HG03103 (cell line): ENCODE results near the gene POLR3B.
A peak's percentile ranks its signal among the peaks of the same experiment; 100 is the strongest.
"Not testable (repeated sequence)": the region's sequence is repeated elsewhere in the genome, so short reads cannot be mapped to it uniquely, and the experiment has no call there.

Source experiments
- ATAC-seq: cut with Tn5 transposase; IDR thresholded peaks from one replicate; pipeline ENCODE4 v1.9.1; 2021; ENCODE audit warnings: low read depth; ENCODE audit not compliant: unreplicated experiment

The POLR3B gene

GRCh38 chr12:106357549-106358395 lies at the start of gene POLR3B:
TSS of gene POLR3B (plus strand) at chr12:106357748. CDS start at chr12:106357880, 132 bp downstream.
- ATAC-seq, result peak; percentile 90

- ATAC-seq, result no peak
Measured at GRCh38 chr12:106308121-106308520, 49.4 kb upstream of the POLR3B start.

DNA sequence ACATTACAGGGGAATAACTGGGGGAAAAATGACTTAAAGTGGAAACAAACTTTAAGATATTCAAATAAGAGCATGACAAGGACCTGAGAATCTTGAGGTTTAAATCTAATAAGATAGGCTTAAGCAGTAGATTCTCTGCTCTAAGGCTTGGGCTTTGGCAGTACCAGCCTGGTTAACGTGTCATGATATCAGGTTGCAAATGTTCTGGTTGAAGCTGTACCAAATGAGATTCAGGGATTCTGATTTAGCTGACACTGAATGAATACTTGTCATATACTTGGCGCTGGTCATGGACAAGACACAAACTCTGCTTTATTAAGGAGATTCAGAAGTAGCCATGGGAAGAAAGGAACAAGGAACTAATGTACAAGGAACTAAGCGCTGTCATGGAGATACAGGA lies 48.9 kb upstream of the POLR3B start:
- ATAC-seq, result no peak

- no peak for ATAC-seq
Measured at GRCh38 chr12:106309671-106310505, 47.7 kb upstream of the POLR3B start.

- no peak for ATAC-seq
Measured at GRCh38 chr12:106310687-106311086, 46.9 kb upstream of the POLR3B start.

DNA sequence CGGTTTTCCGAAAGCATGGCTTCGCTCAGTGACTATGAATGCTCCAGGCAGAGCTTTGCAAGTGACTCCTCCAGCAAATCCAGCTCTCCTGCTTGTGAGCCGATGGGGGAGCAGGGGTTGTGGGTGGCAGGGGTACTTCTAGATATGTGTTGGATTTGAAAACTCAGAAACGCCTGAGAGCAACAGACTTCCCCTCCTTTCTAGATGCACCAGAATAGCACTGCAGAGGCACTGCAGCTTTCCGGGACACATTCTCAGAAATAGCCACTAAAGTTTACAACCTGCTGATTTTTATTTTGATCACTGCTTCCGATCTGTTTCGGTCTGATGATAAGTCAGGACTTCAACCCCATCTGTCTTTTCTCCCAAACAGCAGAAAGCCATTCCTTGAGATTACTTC lies 46.4 kb upstream of the POLR3B start:
- ATAC-seq, result no peak

- ATAC-seq, result not testable (repeated sequence)
Measured at GRCh38 chr12:106313413-106313812, 44.1 kb upstream of the POLR3B start.

DNA sequence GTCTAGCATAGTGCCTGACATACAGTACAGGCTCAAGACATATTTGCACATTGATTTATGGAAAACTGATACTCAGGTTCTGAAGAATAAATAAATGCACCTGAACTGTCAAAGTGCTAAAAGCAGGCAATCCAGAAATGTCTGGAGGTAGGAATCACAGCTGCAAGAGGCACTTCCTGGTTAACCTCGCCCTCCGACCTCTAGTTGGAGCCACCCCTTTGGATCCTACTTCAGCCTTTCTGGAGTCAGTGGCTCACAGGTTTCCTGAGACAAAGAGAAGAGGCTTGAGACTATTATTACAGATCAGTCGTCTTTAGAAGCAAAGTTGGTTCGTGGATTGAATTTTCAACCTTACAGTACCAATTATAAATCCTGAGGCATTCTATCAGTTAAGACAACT lies 42.0 kb upstream of the POLR3B start:
- ATAC-seq, result no peak

- no peak for ATAC-seq
Measured at GRCh38 chr12:106317406-106318082, 40.0 kb upstream of the POLR3B start.

- ATAC-seq, result no peak
Measured at GRCh38 chr12:106321139-106321850, 36.3 kb upstream of the POLR3B start.

- ATAC-seq, result no peak
Measured at GRCh38 chr12:106323537-106323936, 34.0 kb upstream of the POLR3B start.

- ATAC-seq, result no peak
Measured at GRCh38 chr12:106327309-106327869, 30.2 kb upstream of the POLR3B start.

- no peak for ATAC-seq
Measured at GRCh38 chr12:106328735-106329134, 28.8 kb upstream of the POLR3B start.

DNA sequence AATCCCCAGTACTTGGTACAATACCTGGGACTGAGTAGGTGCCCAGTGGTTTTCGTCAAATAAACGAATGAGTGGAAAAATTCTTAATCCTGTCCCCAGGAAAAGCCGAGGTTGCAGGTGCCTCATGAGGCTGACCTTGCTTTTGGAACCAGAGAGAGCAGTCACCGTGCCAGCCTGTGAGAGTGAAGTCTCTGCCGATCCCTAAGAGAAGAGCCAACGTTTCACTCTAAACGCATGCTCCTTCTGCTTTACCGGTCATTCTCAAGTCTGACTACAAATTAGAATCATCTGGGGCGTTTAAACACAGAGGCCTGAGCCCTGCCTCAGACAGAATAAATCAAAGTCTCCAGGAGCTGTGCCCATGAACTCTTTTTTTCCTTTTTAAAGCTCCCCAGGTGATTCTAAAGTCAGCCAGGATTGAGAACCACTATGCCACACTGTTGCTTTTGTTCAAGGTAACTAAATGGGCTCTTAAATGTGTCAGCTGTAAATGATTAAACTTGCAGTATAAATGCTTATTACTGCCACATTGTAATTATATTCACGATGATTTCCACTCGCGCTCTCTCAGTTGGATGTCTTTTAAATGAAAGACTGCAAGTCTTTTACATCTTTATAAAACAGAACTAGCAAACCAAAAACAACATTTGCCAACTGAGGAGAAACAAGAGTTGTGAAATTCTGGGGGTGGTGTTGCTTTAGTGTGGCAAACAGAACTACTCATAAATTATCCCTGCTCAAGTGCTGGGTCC lies 28.1 kb upstream of the POLR3B start:
- ATAC-seq, result no peak

- ATAC-seq, result no peak
Measured at GRCh38 chr12:106331599-106331998, 25.9 kb upstream of the POLR3B start.

DNA sequence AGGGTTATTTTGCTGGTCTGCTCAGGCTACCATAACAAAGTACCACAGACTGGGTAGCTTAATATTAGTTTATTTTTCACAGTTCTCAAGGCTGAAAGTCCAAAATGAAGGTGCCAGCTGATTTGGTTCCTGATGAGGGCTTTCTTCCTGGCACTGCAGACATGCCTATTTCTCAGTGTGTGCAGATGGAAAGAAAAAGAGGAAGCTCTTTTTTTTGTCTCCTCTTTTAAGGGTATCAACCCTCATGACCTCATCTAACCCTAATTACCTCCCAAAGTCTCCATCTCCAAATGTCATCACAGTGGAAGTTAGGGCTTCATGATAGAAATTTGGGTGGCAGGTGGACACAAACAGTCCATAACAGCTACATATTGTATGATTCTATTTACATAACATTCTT lies 25.0 kb upstream of the POLR3B start:
- ATAC-seq, result no peak

GRCh38 chr12:106333010-106333409 lies 24.5 kb upstream of the POLR3B start:
- no peak for ATAC-seq

DNA sequence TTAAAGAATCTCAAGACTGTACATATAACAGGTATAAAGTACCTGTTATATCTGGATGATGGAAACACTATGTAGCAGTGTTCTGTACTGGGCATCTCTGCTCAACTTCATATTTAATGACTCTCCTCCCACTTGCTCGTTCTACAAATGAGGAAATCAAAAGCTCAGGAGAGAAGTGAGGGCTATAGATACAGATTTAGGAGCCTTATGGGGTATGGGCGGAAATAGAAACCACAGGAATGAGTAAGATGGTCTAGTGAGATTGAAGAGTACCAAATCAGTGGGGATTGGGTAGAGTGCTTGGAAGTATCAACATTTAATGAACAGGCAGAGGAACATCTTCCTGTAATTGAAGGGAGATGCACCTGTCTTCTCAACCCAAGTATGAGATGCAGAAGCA lies 23.8 kb upstream of the POLR3B start:
- ATAC-seq, result no peak

GRCh38 chr12:106341086-106341877 lies 16.3 kb upstream of the POLR3B start:
- ATAC-seq, result no peak
